ENCODE data around the gene WDR33. TPM values are rescaled to one million over a fixed set of nuclear protein-coding genes. Genes with fewer than 3 reads are reported as not detected.
"Not testable (repeated sequence)": the region's sequence is repeated elsewhere in the genome, so short reads cannot be mapped to it uniquely, and the experiment has no call there.

WDR33 gene
- total RNA-seq, 3 donors from 2014 or later = 43.3 to 57.1 (median 43.4) TPM

GRCh38 chr2:127834951-127835350 is 24.0 kb upstream of the WDR33 start:
- Histone ChIP-seq H3K9me3 (no peaks in the 10 kb centered on the region), H3K36me3 (ENCODE audit: low read depth) (no peaks in the 10 kb centered on the region), H3K4me3 (no peak overlapping the region), H3K4me1 (ENCODE audit: low read depth) (no peaks in the 10 kb centered on the region)
- no peak for ATAC-seq
- intact Hi-C loops (cut with DNase I, micrococcal nuclease) = no loop called here
- TF ChIP-seq CTCF (IDR thresholded peaks at IDR 0.05) = no peak
- no peak for DNase-seq

GRCh38 chr2:127829845-127830246 is 18.9 kb upstream of the WDR33 start:
- no peaks in the 10 kb centered on the region for H3K9me3 ChIP-seq
- H3K4me1 ChIP-seq (ENCODE audit: low read depth) = no peaks in the 10 kb centered on the region
- intact Hi-C loops (cut with DNase I, micrococcal nuclease) = no loop called here
- H3K36me3 ChIP-seq (ENCODE audit: low read depth) = no peaks in the 10 kb centered on the region
- no peak for TF ChIP-seq CTCF (IDR thresholded peaks at IDR 0.05)
- ATAC-seq (peak; percentile 87), DNase-seq (peak in 1 of 3 donors; percentile 43)
- H3K4me3 ChIP-seq = no peak overlapping the region

GRCh38 chr2:127826708-127827107 is 15.7 kb upstream of the WDR33 start:
- DNase-seq; ATAC-seq; H3K4me1 ChIP-seq (ENCODE audit: low read depth); H3K9me3 ChIP-seq; H3K36me3 ChIP-seq (ENCODE audit: low read depth); intact Hi-C loops (cut with DNase I, micrococcal nuclease); H3K4me3 ChIP-seq: not testable (repeated sequence)

- intact Hi-C loops (cut with DNase I, micrococcal nuclease) = no loop called here
- H3K9me3 ChIP-seq = peaks cover 1% of the 10 kb centered on the region
- no peaks in the 10 kb centered on the region for H3K4me1 ChIP-seq (ENCODE audit: low read depth)
- no peak for TF ChIP-seq CTCF (IDR thresholded peaks at IDR 0.05)
- no peak overlapping the region for H3K4me3 ChIP-seq
- no peaks in the 10 kb centered on the region for H3K36me3 ChIP-seq (ENCODE audit: low read depth)
- ATAC-seq (no peak), DNase-seq (no peak)
These were observed 15.1 kb upstream of the WDR33 start for GRCh38 chr2:127826047-127826446.

- no peak for TF ChIP-seq CTCF (IDR thresholded peaks at IDR 0.05)
- ATAC-seq (no peak), DNase-seq (no peak)
- H3K9me3 ChIP-seq = peaks cover 23% of the 10 kb centered on the region
- H3K4me1 ChIP-seq (ENCODE audit: low read depth) = no peaks in the 10 kb centered on the region
- no peaks in the 10 kb centered on the region for H3K36me3 ChIP-seq (ENCODE audit: low read depth)
- no peak overlapping the region for H3K4me3 ChIP-seq
- intact Hi-C loops (cut with DNase I, micrococcal nuclease) = no loop called here
These were observed 9.2 kb upstream of the WDR33 start for GRCh38 chr2:127820080-127820668.

- no peak for TF ChIP-seq CTCF (IDR thresholded peaks at IDR 0.05)
- Histone ChIP-seq H3K4me1 (ENCODE audit: low read depth) (no peaks in the 10 kb centered on the region), H3K36me3 (ENCODE audit: low read depth) (no peaks in the 10 kb centered on the region), H3K9me3 (peaks cover 23% of the 10 kb centered on the region), H3K4me3 (no peak overlapping the region)
- intact Hi-C loops (cut with DNase I, micrococcal nuclease) = no loop called here
- ATAC-seq = no peak
- no peak for DNase-seq
These were observed 7.9 kb upstream of the WDR33 start for GRCh38 chr2:127818794-127819425.
